GM12891 (cell line): ENCODE data around the gene ASCL5.

ENCODE experiments used
- POLR2AphosphoS5 ChIP-seq: IDR thresholded peaks from 2 replicates; pipeline ENCODE4 v1.6.1; 2011; ENCODE audit warnings: low read depth, low read length, control low read depth
- TAF1 ChIP-seq: IDR thresholded peaks from 2 replicates; pipeline ENCODE4 v1.6.1; 2011; ENCODE audit warnings: low read depth, low read length, control low read depth

- no peak for TF ChIP-seq TAF1
- no peak for TF ChIP-seq POLR2AphosphoS5
Measured at GRCh38 chr1:201088395-201088794, 38.6 kb downstream of the ASCL5 start.
